Gastroesophageal sphincter (tissue), 4 donors: ENCODE measurements around the gene FBXW5. TPM values are rescaled to one million over a fixed set of nuclear protein-coding genes. Genes with fewer than 3 reads are reported as not detected.

Source experiments
- ATAC-seq: fragments of 150-250 bp; one replicate; pipeline ENCODE4 v1.9.1; 2016; ENCODE audit warnings: mild to moderate bottlenecking, moderate library complexity
- H3K27ac ChIP-seq, 4 donors: fragments of 200-600 bp; sonication (generic) in 3 of 4; 1 replicate in 3 of 4; 2 replicates in 1 of 4; pipeline ENCODE4 v1.5.1; 2016 to 2019
- H3K27me3 ChIP-seq: fragments of 200-600 bp; sonication (generic); one replicate; pipeline ENCODE4 v1.5.1; 2019
- H3K36me3 ChIP-seq, 2 donors: fragments of 200-600 bp; sonication (generic); one replicate each; pipeline ENCODE4 v1.5.1; 2019; ENCODE audit warnings: control low read depth in 1 of 2
- H3K4me1 ChIP-seq, 3 donors: fragments of 200-600 bp; sonication (generic); 1 replicate in 2 of 3; 2 replicates in 1 of 3; pipeline ENCODE4 v1.5.1; 2016 to 2019; ENCODE audit warnings: control low read depth in 2 of 3
- H3K4me3 ChIP-seq, 2 donors: fragments of 200-600 bp; sonication (generic); one replicate each; pipeline ENCODE4 v1.5.1; 2019; ENCODE audit warnings: mild to moderate bottlenecking in 1 of 2, moderate library complexity in 1 of 2
- H3K9me3 ChIP-seq, 3 donors: fragments of 200-600 bp; sonication (generic); one replicate each; pipeline ENCODE4 v1.5.1; 2017 to 2019; ENCODE audit warnings: control low read depth in 2 of 3
- EP300 ChIP-seq: sonication (generic); formaldehyde crosslinking; IDR thresholded peaks from one replicate; pipeline ENCODE4 v1.6.1; 2017; ENCODE audit warnings: antibody characterized with exemption, mild to moderate bottlenecking
- POLR2A ChIP-seq, 2 donors: fragments of 450-650 bp; IDR thresholded peaks; one replicate each; pipeline ENCODE4 v1.6.1; 2017; ENCODE audit warnings: antibody characterized with exemption in 2 of 2, mild to moderate bottlenecking in 2 of 2, moderate library complexity in 1 of 2
- POLR2AphosphoS5 ChIP-seq: sonication (generic); formaldehyde crosslinking; IDR thresholded peaks from one replicate; pipeline ENCODE4 v1.6.1; 2017; ENCODE audit warnings: antibody characterized with exemption
- WGBS, 2 donors: methylation state at CpG; one replicate each; pipeline ENCODE4 v1.1.5; 2018; ENCODE audit warnings: low coverage in 1 of 2; 5-methylcytosine and 5-hydroxymethylcytosine counted together
- total RNA-seq, 4 donors: library from RNA; depleted of rRNA; stranded (reverse); fragments of >200 nt; gene quantifications; one replicate each; pipeline ENCODE4 v1.1.0, GENCODE V29; 2016
- TF ChIP-seq, protein P1 (sequence below), 4 experiments: fragments of 200-600 bp in 2 of 4; fragments of 450-650 bp in 2 of 4; sonication (generic) in 1 of 4; IDR thresholded peaks; one replicate each; pipeline ENCODE4 v1.5.1; 2017 to 2019; ENCODE audit warnings: antibody characterized with exemption in 4 of 4, mild to moderate bottlenecking in 2 of 4, moderate library complexity in 2 of 4

Gene FBXW5
- total RNA-seq, 4 donors from 2014 or later = 171 to 310 (median 236) TPM

DNA sequence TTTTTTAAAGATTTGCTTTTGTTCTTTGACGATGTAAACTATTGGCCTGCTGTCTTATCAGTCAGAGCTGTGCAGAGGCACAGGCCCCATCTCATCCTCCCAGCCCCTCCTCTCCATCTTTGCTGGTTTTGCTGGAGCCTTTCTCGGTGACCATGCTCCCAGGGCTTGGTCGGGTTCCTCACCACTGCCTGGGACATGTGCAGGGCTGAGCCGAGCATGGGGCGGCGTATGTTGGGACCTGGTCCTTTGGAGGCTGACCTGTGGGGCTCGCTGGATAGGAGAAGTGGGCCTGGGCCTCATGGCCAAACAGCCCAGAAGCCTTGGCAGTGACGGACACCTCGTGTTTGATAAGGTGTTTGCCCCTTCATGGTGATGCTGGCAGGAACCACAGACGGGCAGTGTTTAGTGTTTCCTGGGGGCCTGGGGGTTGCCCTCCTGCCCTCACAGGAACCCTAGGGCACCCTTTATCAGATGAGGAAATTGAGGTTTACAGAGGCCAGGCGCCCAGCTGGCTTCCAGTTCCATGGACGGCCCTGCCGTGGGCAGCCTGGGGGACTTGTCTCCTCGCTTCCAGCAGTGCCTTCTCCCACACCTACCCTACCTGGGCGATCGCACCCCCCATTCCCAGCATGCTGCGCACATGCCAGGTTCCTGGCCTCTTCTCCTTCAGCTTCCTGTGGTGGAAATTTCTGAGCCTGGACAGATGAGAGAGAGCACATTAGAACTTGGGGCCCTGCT lies 30.7 kb downstream of the FBXW5 start:
- peaks cover 0 to 85% of the 10 kb centered on the region in 2 donors for H3K36me3 ChIP-seq
- H3K27ac ChIP-seq = no peak overlapping the region
- no peaks in the 10 kb centered on the region for H3K27me3 ChIP-seq
- TF ChIP-seq POLR2A (IDR thresholded peaks at IDR 0.05) = no peak
- no peak for TF ChIP-seq POLR2AphosphoS5
- no peaks in the 10 kb centered on the region for H3K9me3 ChIP-seq
- no peak overlapping the region for H3K4me3 ChIP-seq
- 91 to 100% methylated on average over 1 to 5 of the region's 17 CpGs for WGBS, 2 donors
- no peak for ATAC-seq
- H3K4me1 ChIP-seq = no peaks in the 10 kb centered on the region

DNA sequence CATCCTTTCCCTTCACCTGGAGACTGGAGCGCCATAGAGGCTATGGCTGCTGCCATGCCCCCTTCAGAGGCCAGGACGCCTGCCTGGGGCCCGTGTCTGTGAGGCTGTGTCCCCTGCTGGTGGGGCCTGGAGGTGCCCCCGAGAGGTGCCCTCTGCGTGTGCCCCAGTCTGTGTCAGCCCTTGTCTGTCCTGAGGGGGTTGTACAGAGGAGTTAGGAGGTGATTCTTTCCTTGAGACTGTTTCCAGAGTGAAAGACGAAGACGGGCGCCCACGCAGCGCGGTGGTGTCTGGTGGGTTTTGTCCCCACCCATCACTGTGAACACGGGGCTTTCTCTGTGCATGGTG lies 33.7 kb downstream of the FBXW5 start:
- H3K36me3 ChIP-seq = peaks cover 0 to 94% of the 10 kb centered on the region in 2 donors
- ATAC-seq = no peak
- no peak overlapping the region for H3K27ac ChIP-seq
- H3K9me3 ChIP-seq = no peaks in the 10 kb centered on the region
- TF ChIP-seq POLR2A (IDR thresholded peaks at IDR 0.05) (no peak), POLR2AphosphoS5 (no peak), EP300 (no peak)
- TF ChIP-seq, protein P1, sequence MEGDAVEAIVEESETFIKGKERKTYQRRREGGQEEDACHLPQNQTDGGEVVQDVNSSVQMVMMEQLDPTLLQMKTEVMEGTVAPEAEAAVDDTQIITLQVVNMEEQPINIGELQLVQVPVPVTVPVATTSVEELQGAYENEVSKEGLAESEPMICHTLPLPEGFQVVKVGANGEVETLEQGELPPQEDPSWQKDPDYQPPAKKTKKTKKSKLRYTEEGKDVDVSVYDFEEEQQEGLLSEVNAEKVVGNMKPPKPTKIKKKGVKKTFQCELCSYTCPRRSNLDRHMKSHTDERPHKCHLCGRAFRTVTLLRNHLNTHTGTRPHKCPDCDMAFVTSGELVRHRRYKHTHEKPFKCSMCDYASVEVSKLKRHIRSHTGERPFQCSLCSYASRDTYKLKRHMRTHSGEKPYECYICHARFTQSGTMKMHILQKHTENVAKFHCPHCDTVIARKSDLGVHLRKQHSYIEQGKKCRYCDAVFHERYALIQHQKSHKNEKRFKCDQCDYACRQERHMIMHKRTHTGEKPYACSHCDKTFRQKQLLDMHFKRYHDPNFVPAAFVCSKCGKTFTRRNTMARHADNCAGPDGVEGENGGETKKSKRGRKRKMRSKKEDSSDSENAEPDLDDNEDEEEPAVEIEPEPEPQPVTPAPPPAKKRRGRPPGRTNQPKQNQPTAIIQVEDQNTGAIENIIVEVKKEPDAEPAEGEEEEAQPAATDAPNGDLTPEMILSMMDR (IDR thresholded peaks at IDR 0.05) = no peak
- no peak overlapping the region for H3K4me3 ChIP-seq
- H3K4me1 ChIP-seq = no peaks in the 10 kb centered on the region
- 83% methylated on average over 7 of the region's 12 CpGs; no CpG with 5 or more reads in 1 of the 2 donors for WGBS, 2 donors
- H3K27me3 ChIP-seq = no peaks in the 10 kb centered on the region

DNA sequence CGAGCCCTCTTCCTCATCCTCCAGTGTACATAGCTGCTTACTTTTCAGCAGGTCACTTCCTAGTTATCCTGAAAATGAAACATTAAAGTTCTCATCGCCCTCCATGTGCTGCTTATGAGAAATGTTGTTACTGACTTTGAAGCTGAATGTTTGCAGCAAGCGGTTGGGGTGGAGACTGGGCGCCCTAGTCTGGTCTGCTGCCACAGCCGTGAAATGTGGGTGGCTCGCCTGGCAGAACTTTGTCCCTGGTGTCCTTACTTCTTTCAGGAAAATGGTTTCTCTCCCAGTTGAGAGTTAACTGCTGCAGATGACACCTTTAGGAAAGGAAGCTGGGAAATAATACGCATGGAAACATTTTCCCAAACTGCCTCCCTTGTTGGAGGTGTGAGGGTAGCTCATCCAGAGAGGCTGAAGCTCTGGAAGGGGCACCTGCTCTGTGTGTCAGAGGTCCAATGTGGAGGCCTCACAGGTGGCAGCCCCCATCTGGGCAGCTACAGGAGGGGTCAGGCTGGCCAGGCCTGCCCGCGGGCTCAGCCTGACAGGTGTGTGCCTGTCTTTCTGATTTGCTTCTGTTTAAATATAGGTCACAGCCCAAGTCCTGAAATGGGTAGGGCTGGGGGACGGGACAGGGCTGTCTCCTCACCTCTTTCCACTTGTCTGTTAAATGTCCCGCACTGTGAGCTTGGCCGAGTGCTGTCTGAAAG lies 34.2 kb downstream of the FBXW5 start:
- no peak overlapping the region for H3K27ac ChIP-seq
- no peaks in the 10 kb centered on the region for H3K4me1 ChIP-seq
- 77 to 85% methylated on average over 6 to 7 of the region's 12 CpGs for WGBS, 2 donors
- no peak overlapping the region for H3K4me3 ChIP-seq
- H3K36me3 ChIP-seq = peaks cover 0 to 89% of the 10 kb centered on the region in 2 donors
- H3K9me3 ChIP-seq = no peaks in the 10 kb centered on the region
- TF ChIP-seq POLR2A (IDR thresholded peaks at IDR 0.05) = no peak
- TF ChIP-seq, protein P1 (IDR thresholded peaks at IDR 0.05) = no peak
- no peak for TF ChIP-seq POLR2AphosphoS5
- TF ChIP-seq EP300 = no peak
- no peak for ATAC-seq
- no peaks in the 10 kb centered on the region for H3K27me3 ChIP-seq

DNA sequence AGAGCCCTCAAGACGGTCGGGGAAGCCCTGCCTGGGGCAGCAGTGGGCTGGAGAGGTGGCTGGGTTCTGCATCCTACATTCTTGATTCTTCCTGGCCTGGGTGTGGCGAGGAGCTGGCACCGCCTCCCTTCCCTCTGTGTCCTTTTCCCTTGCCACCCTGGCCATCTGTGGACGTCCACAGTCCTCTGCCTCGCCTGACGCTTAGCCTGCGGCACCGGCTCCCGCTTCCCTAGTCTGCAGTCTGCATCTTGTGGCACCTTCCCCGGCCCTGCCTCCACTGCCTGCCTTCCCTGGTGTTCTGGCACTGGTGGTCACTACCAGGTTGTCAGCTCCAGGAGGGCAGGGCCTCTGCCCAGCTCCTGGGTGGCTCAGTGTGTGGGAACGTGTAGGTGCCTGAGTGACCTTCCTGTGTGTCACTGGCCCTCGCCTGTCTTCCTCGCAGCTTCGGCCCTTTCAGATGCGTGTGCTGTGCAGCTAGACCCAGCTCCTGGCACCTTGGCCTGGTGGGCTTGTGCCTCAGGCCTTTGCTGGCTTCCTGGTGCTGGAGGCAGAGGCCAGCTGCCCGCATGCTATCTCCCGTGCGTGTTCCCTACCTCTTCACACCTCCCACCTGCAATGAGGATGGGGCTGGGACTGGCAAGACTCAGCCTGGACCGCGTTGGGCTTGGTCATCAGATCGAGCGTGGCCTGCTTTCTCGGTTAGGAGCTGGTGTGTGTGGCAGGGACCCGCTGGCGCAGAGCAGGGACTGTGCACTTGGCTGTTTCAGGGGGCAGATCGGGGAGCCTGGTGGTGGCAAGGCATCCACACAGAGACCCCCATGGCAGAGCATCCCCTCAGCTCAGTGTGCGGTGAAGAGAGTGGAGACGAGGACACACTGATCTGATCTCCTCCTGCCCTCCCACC lies 37.3 kb downstream of the FBXW5 start:
- 80 to 85% methylated on average over 3 to 4 of the region's 29 CpGs for WGBS, 2 donors
- peaks cover 0 to 60% of the 10 kb centered on the region in 2 donors for H3K36me3 ChIP-seq
- H3K27me3 ChIP-seq = no peaks in the 10 kb centered on the region
- ATAC-seq = no peak
- H3K27ac ChIP-seq = no peak overlapping the region
- no peaks in the 10 kb centered on the region for H3K9me3 ChIP-seq
- no peak overlapping the region for H3K4me3 ChIP-seq
- TF ChIP-seq POLR2AphosphoS5 = no peak
- no peak for TF ChIP-seq POLR2A (IDR thresholded peaks at IDR 0.05)
- TF ChIP-seq, protein P1 (IDR thresholded peaks at IDR 0.05) = no peak
- no peak for TF ChIP-seq EP300
- H3K4me1 ChIP-seq = peaks cover 0 to 18% (median 10%) of the 10 kb centered on the region in 3 donors

DNA sequence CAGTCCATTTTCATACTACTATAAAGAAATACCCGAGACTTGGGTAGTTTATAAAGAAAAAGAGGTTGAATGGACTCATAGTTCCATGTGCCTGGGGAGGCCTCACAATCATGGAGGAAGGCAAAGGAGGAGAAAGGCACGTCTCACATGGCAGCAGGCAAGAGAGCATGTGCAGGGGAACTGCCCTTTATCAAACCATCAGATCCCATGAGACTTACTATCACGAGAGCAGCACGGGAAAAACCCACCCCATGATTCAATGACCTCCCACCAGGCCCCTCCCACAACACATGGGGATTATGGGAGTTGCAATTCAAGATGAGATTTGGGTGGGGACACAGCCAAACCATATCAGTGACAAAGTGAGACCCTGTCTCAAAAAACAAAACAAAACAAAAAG lies 38.3 kb downstream of the FBXW5 start:
- no peak for ATAC-seq
- no peak overlapping the region for H3K4me3 ChIP-seq
- TF ChIP-seq EP300 = no peak
- no peak for TF ChIP-seq POLR2A (IDR thresholded peaks at IDR 0.05)
- TF ChIP-seq, protein P1 (IDR thresholded peaks at IDR 0.05) = no peak
- TF ChIP-seq POLR2AphosphoS5 = no peak
- WGBS, 2 donors = 62 to 66% methylated on average over 3 to 4 of the region's 4 CpGs
- peaks cover 0 to 54% of the 10 kb centered on the region in 2 donors for H3K36me3 ChIP-seq
- peaks cover 2 to 28% (median 19%) of the 10 kb centered on the region in 3 donors for H3K4me1 ChIP-seq
- H3K27ac ChIP-seq = no peak overlapping the region
- H3K27me3 ChIP-seq = no peaks in the 10 kb centered on the region
- H3K9me3 ChIP-seq = no peaks in the 10 kb centered on the region
